GM12878 (cell line): ENCODE data around the gene CCDC88C. TPM values are rescaled to one million over a fixed set of nuclear protein-coding genes. Genes with fewer than 3 reads are reported as not detected.

Source experiments
- ATAC-seq: fragments of 200-7000 bp; cut with Tn5 transposase; 3 replicates; pipeline ENCODE4 v1.9.1; 2020; ENCODE audit warnings: mild to moderate bottlenecking, moderate library complexity
- BruUV-seq: library from RNA; stranded (reverse); fragments of 400-500 nt; replicated peaks from 2 replicates; lab custom pipeline; 2021; lab: Mats Ljungman, UMichigan
- CTCF ChIA-PET: fragments of 300-600 bp; sonication (Branson Sonifier 250); formaldehyde crosslinking; extraction: SDS; loops from one replicate; lab custom pipeline; 2021; ENCODE audit warnings: inconsistent platforms; lab: Yijun Ruan, JAX
- POLR2A ChIA-PET: fragments of 350-600 bp; formaldehyde crosslinking; extraction: SDS; loops from one replicate; lab custom pipeline; 2021; ENCODE audit warnings: inconsistent platforms; lab: Charles Lee
- RAD21 ChIA-PET: fragments of 300-600 bp; sonication (Branson Sonifier 250); formaldehyde crosslinking; loops from one replicate; lab custom pipeline; 2023; ENCODE audit warnings: antibody characterized with exemption; ENCODE audit not compliant: unreplicated experiment; lab: Charles Lee
- SMC1A ChIA-PET: fragments of 300-600 bp; sonication (Branson Sonifier 250); formaldehyde crosslinking; loops from one replicate; lab custom pipeline; 2023; ENCODE audit not compliant: unreplicated experiment, uncharacterized antibody; lab: Charles Lee
- DNase-seq: peaks from one replicate; pipeline ENCODE4 v3.0.0-alpha.2; 2011; ENCODE audit warnings: low read depth, low spot score
- FAIRE-seq: peaks from 3 replicates; lab custom pipeline; 2011; peaks lifted over from hg19 to GRCh38; lab: Jason Lieb, UNC
- H2AFZ ChIP-seq: 2 replicates; pipeline ENCODE4 v1.6.0; 2011; ENCODE audit warnings: low read depth, low read length, control low read depth; ENCODE audit not compliant: control insufficient read depth
- H3K27ac ChIP-seq: 2 replicates; pipeline ENCODE4 v1.5.1; 2011; ENCODE audit warnings: control low read depth; ENCODE audit not compliant: control insufficient read depth, insufficient read depth
- H3K27me3 ChIP-seq, 2 experiments: replicated peaks in 1 of 2; 2 replicates each; pipeline versions ENCODE4 v1.6.0 to v1.6.1; 2011; ENCODE audit warnings: low read length in 1 of 2; ENCODE audit not compliant: control insufficient read depth in 2 of 2, insufficient read depth in 2 of 2
- H3K36me3 ChIP-seq, 2 experiments: 2 replicates each; pipeline ENCODE4 v1.5.1; 2011; ENCODE audit warnings: low read length in 1 of 2; ENCODE audit not compliant: control insufficient read depth in 2 of 2, insufficient read depth in 2 of 2
- H3K4me1 ChIP-seq: 2 replicates; pipeline ENCODE4 v1.6.1; 2011; ENCODE audit warnings: mild to moderate bottlenecking, low read length, moderate library complexity, mixed read lengths; ENCODE audit not compliant: control insufficient read depth, insufficient read depth
- H3K4me2 ChIP-seq: 2 replicates; pipeline ENCODE4 v1.6.0; 2011; ENCODE audit warnings: control low read depth; ENCODE audit not compliant: control insufficient read depth, insufficient read depth
- H3K4me3 ChIP-seq: fragments of 200-600 bp; sonication (generic); 2 replicates; pipeline ENCODE4 v1.5.1; 2016
- H3K79me2 ChIP-seq: 2 replicates; pipeline ENCODE4 v1.6.0; 2011; ENCODE audit warnings: low read length; ENCODE audit not compliant: control insufficient read depth, insufficient read depth
- H3K9ac ChIP-seq: 2 replicates; pipeline ENCODE4 v1.8.0; 2011; ENCODE audit warnings: low read length, control low read depth, mixed read lengths; ENCODE audit not compliant: control insufficient read depth, insufficient read depth
- H3K9me3 ChIP-seq: replicated peaks from 3 replicates; pipeline ENCODE4 v1.5.1; 2011; ENCODE audit warnings: mild to moderate bottlenecking, low read length; ENCODE audit not compliant: control insufficient read depth, insufficient read depth
- H4K20me1 ChIP-seq: 2 replicates; pipeline ENCODE4 v1.6.0; 2011; ENCODE audit not compliant: control insufficient read depth, insufficient read depth
- CHD4 ChIP-seq: fragments of 200-600 bp; sonication (generic); IDR thresholded peaks from 2 replicates; pipeline ENCODE4 v1.6.1; 2016; ENCODE audit warnings: mild to moderate bottlenecking
- E2F8 ChIP-seq: fragments of 450-650 bp; IDR thresholded peaks from 2 replicates; pipeline ENCODE4 v1.6.1; 2018; ENCODE audit warnings: mild to moderate bottlenecking, low read depth, moderate library complexity; ENCODE audit not compliant: partially characterized antibody
- FOS ChIP-seq: IDR thresholded peaks from 3 replicates; pipeline ENCODE4 v1.6.1; 2011; ENCODE audit warnings: borderline replicate concordance; ENCODE audit not compliant: insufficient read length; ENCODE audit errors: extremely low read depth
- FOXM1 ChIP-seq: IDR thresholded peaks from 2 replicates; pipeline ENCODE4 v1.6.1; 2012; ENCODE audit warnings: low read depth, mild to moderate bottlenecking, inconsistent platforms, low read length, moderate library complexity
- HDAC2 ChIP-seq: fragments of 200-600 bp; sonication (generic); IDR thresholded peaks from 2 replicates; pipeline ENCODE4 v1.6.1; 2017
- IRF3 ChIP-seq: fragments of 450-650 bp; IDR thresholded peaks from 2 replicates; pipeline ENCODE4 v1.6.1; 2014; ENCODE audit warnings: mild to moderate bottlenecking
- KLF5 ChIP-seq: fragments of 450-650 bp; IDR thresholded peaks from 2 replicates; pipeline ENCODE4 v1.6.1; 2014; ENCODE audit warnings: mild to moderate bottlenecking; ENCODE audit not compliant: partially characterized antibody
- MYC ChIP-seq: IDR thresholded peaks from 2 replicates; pipeline ENCODE4 v1.6.1; 2011; ENCODE audit warnings: mild to moderate bottlenecking, low read length, moderate library complexity, inconsistent platforms; ENCODE audit not compliant: insufficient read depth, insufficient replicate concordance, insufficient read length, severe bottlenecking
- NR2C1 ChIP-seq: fragments of 450-650 bp; IDR thresholded peaks from 2 replicates; pipeline ENCODE4 v1.6.1; 2017; ENCODE audit warnings: antibody characterized with exemption, mild to moderate bottlenecking, moderate library complexity
- PKNOX1 ChIP-seq: fragments of 450-650 bp; IDR thresholded peaks from 2 replicates; pipeline ENCODE4 v1.6.1; 2016; ENCODE audit warnings: mild to moderate bottlenecking
- RB1 ChIP-seq: fragments of 450-650 bp; formaldehyde crosslinking; IDR thresholded peaks from 2 replicates; pipeline ENCODE4 v1.6.1; 2017; ENCODE audit warnings: mild to moderate bottlenecking, borderline replicate concordance
- RELA ChIP-seq: fragments of 450-650 bp; IDR thresholded peaks from 2 replicates; pipeline ENCODE4 v1.8.0; 2014; ENCODE audit warnings: borderline replicate concordance; ENCODE audit not compliant: partially characterized antibody
- SIN3A ChIP-seq: IDR thresholded peaks from 2 replicates; pipeline ENCODE4 v1.6.1; 2012; ENCODE audit warnings: low read depth, low read length, improper control_type of control experiment
- SMC3 ChIP-seq: IDR thresholded peaks from 2 replicates; pipeline ENCODE4 v1.6.1; 2011; ENCODE audit warnings: low read length, improper control_type of control experiment, borderline replicate concordance
- TAF1 ChIP-seq: IDR thresholded peaks from 2 replicates; pipeline ENCODE4 v1.6.1; 2011; ENCODE audit warnings: mild to moderate bottlenecking, low read depth, low read length, borderline replicate concordance
- TCF7 ChIP-seq: IDR thresholded peaks from 2 replicates; pipeline ENCODE4 v1.6.1; 2014; ENCODE audit warnings: antibody characterized with exemption, borderline replicate concordance
- ZBTB4 ChIP-seq: fragments of 450-650 bp; formaldehyde crosslinking; IDR thresholded peaks from 2 replicates; pipeline ENCODE4 v1.4.0; 2022; ENCODE audit warnings: mild to moderate bottlenecking, moderate library complexity
- ZNF24 ChIP-seq: fragments of 450-650 bp; IDR thresholded peaks from 2 replicates; pipeline ENCODE4 v1.6.1; 2017; ENCODE audit warnings: antibody characterized with exemption, mild to moderate bottlenecking
- WGBS: methylation state at CpG from one replicate; pipeline ENCODE4 v1.1.6; 2016; ENCODE audit warnings: low lambda C conversion rate; ENCODE audit not compliant: insufficient replicate concordance, insufficient coverage; ENCODE audit errors: missing lambda C conversion rate; 5-methylcytosine and 5-hydroxymethylcytosine counted together
- in situ Hi-C: fragments of 300-500 bp; cut with MboI; formaldehyde crosslinking; loops from 9 replicates; pipeline ENCODE4 v1.14.3; 2018; ENCODE audit warnings: mixed read lengths
- intact Hi-C: fragments of 100-400 bp; cut with micrococcal nuclease; formaldehyde crosslinking; loops from one replicate; pipeline ENCODE4 v1.14.2; 2022; ENCODE audit not compliant: unreplicated experiment
- polyA plus RNA-seq, 11 experiments: library from polyadenylated mRNA; depleted of rRNA in 4 of 11; unstranded in 6 of 11; stranded (reverse) in 5 of 11; fragments of >200 nt; fragmentation: Nextera tagmentation in 4 of 11; fragmentation: Illumina TruSeq in 1 of 11; extraction: Ambion mirVana in 4 of 11; extraction: Trizol in 1 of 11; gene quantifications; 1 replicate in 1 of 11; 2 replicates in 10 of 11; pipeline versions ENCODE4 v1.2.1 to v1.2.3, GENCODE V29; 2011 to 2016; ENCODE audit warnings: inconsistent platforms in 2 of 11, missing spikeins in 2 of 11, low read depth in 1 of 11
- total RNA-seq, 4 experiments: library from RNA; depleted of rRNA in 3 of 4; stranded (reverse); fragments of >200 nt in 3 of 4; fragmentation: Illumina TruSeq in 1 of 4; extraction: Trizol in 1 of 4; gene quantifications; 2 replicates each; pipeline versions ENCODE4 v1.2.1 to v1.2.3, GENCODE V29; 2013 to 2021

The CCDC88C gene
- total and polyA plus RNA-seq, 10 of the 15 experiments (the other 5 are each of a cell fraction or from before 2014, with no cell fraction given) = 4.0 to 79.6 (median 36.6) TPM

GRCh38 chr14:91339076-91339475, 78.5 kb downstream of the CCDC88C start:
- SMC1A ChIA-PET = interaction anchor here (0.8 to 0.9 kb wide), 2 partner anchors 14 to 60 kb away, joined by 3 read pairs; no protein-coding TSS in a partner anchor
- CTCF ChIA-PET = interaction anchor here (0.6 to 1.0 kb wide), 2 partner anchors 35 to 79 kb away, joined by 3 read pairs; no protein-coding TSS in a partner anchor
- POLR2A ChIA-PET = no interaction called here

More at GRCh38 chr14:91339076-91339475, 78.5 kb downstream of the CCDC88C start:
- Histone ChIP-seq H3K4me2 (no peak overlapping the region), H3K4me1 (peaks cover 9% of the 10 kb centered on the region), H3K4me3 (no peak overlapping the region), H4K20me1 (no peaks in the 10 kb centered on the region), H3K79me2 (peaks cover 4% of the 10 kb centered on the region), H3K9ac (no peak overlapping the region), H3K36me3 (peaks cover 48 to 67% of the 10 kb centered on the region in 2 experiments), H3K9me3 (no peaks in the 10 kb centered on the region), H2AFZ (no peak overlapping the region), H3K27ac (no peak overlapping the region), H3K27me3 (no peaks in the 10 kb centered on the region)
- WGBS = 97% methylated on average over 17 of the region's 17 CpGs
- DNase-seq (no peak), ATAC-seq (no peak), FAIRE-seq (no peak)
- BruUV-seq = no TSS peak
- RAD21 ChIA-PET = interaction anchor here (1.0 kb wide), 1 partner anchor 76 kb away, joined by 3 read pairs; no protein-coding TSS in a partner anchor
- in situ Hi-C loops = no loop called here
- TF ChIP-seq KLF5 = no peak
- TF ChIP-seq FOXM1 = no peak
- TF ChIP-seq FOS = no peak
- no peak for TF ChIP-seq NR2C1
- TF ChIP-seq TCF7 = no peak
- TF ChIP-seq RELA = no peak
- TF ChIP-seq RB1 = no peak
- TF ChIP-seq TAF1 = no peak
- TF ChIP-seq MYC = no peak
- no peak for TF ChIP-seq E2F8
- no peak for TF ChIP-seq SIN3A
- no peak for TF ChIP-seq IRF3
- no peak for TF ChIP-seq ZBTB4 (CRISPR knock-in tag)
- TF ChIP-seq CHD4 = no peak
- TF ChIP-seq ZNF24 = no peak
- TF ChIP-seq HDAC2 = no peak
- no peak for TF ChIP-seq SMC3
- no peak for TF ChIP-seq PKNOX1
- intact Hi-C loops = no loop called here
